Omental fat pad (tissue), 4 donors: ENCODE data around the gene POLR3B. TPM values are rescaled to one million over a fixed set of nuclear protein-coding genes. Genes with fewer than 3 reads are reported as not detected.

ENCODE experiments used
- ATAC-seq: fragments of 150-250 bp; one replicate; pipeline ENCODE4 v1.9.1; 2016; ENCODE audit warnings: mild to moderate bottlenecking, moderate library complexity; ENCODE audit not compliant: low FRiP score
- DNase-seq: peaks from one replicate; pipeline ENCODE4 v3.0.0-alpha.2; 2019; ENCODE audit warnings: low spot score
- CTCF ChIP-seq, 3 donors: fragments of 450-650 bp; IDR thresholded peaks; one replicate each; pipeline ENCODE4 v1.5.1; 2016 to 2017; ENCODE audit warnings: antibody characterized with exemption in 3 of 3, mild to moderate bottlenecking in 3 of 3, moderate library complexity in 2 of 3
- total RNA-seq, 4 donors: library from RNA; depleted of rRNA; stranded (reverse); fragments of >200 nt; gene quantifications; one replicate each; pipeline ENCODE4 v1.1.0, GENCODE V29; 2016

POLR3B gene
- total RNA-seq, 4 donors from 2014 or later = 7.1 to 10.9 (median 8.4) TPM

- no peak for ATAC-seq
- no peak for DNase-seq
- TF ChIP-seq CTCF (IDR thresholded peaks at IDR 0.05) = no peak
Measured at GRCh38 chr12:106487664-106488063, 130.1 kb downstream of the POLR3B start.

- no peak for TF ChIP-seq CTCF (IDR thresholded peaks at IDR 0.05)
- DNase-seq (no peak), ATAC-seq (no peak)
Measured at GRCh38 chr12:106488884-106489283, 131.3 kb downstream of the POLR3B start.

GRCh38 chr12:106490264-106490663 lies 132.7 kb downstream of the POLR3B start:
- no peak for ATAC-seq
- DNase-seq = no peak
- no peak for TF ChIP-seq CTCF (IDR thresholded peaks at IDR 0.05)

- no peak for ATAC-seq
- no peak for TF ChIP-seq CTCF (IDR thresholded peaks at IDR 0.05)
- DNase-seq = no peak
Measured at GRCh38 chr12:106492857-106493256, 135.3 kb downstream of the POLR3B start.

GRCh38 chr12:106493531-106493930 lies 136.0 kb downstream of the POLR3B start:
- DNase-seq = no peak
- no peak for TF ChIP-seq CTCF (IDR thresholded peaks at IDR 0.05)

GRCh38 chr12:106495354-106495965 lies 137.9 kb downstream of the POLR3B start:
- DNase-seq (no peak), ATAC-seq (no peak)
- TF ChIP-seq CTCF (IDR thresholded peaks at IDR 0.05) = no peak

More at GRCh38 chr12:106493531-106493930, 136.0 kb downstream of the POLR3B start:
- ATAC-seq = no peak

- TF ChIP-seq CTCF (IDR thresholded peaks at IDR 0.05) = no peak
- no peak for ATAC-seq
- no peak for DNase-seq
Measured at GRCh38 chr12:106498056-106498455, 140.5 kb downstream of the POLR3B start.
